SH-SY5Y (cell line): ENCODE results near the gene EVA1C.

Experiments
- GATA2 ChIP-seq: IDR thresholded peaks from 2 replicates; pipeline ENCODE4 v1.6.1; 2011; ENCODE audit warnings: mild to moderate bottlenecking, low read depth, low read length
- GATA3 ChIP-seq: IDR thresholded peaks from 2 replicates; pipeline ENCODE4 v1.6.1; 2011; ENCODE audit warnings: low read depth, mild to moderate bottlenecking, low read length, moderate library complexity

The EVA1C gene

GRCh38 chr21:32427958-32428623, 15.6 kb downstream of the EVA1C start:
- TF ChIP-seq GATA2 (no peak), GATA3 (no peak)

DNA sequence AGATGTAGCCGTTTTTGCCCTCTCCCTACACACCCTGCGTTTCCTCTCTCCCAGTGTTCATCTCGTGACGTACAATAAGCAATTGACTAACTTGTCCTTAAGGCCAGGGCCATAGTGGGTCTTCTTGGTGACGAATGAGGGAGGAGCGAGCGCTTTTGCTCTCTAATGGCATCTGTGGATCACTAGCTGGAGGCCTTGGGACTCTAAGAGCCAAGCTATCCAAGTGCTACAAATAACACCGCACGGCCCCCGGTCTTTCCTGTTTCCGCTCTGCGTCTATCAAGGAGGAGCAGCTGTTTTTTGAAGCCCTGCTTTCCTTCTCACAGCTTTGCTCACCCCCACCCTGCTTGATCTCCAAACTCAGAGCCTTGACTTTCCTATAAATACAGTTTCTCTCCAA, 25.2 kb downstream of the EVA1C start:
- TF ChIP-seq GATA3 (no peak), GATA2 (no peak)

GRCh38 chr21:32442566-32443318, 30.2 kb downstream of the EVA1C start:
- TF ChIP-seq GATA3 (no peak), GATA2 (no peak)

- TF ChIP-seq GATA3 (no peak), GATA2 (no peak)
Observed at GRCh38 chr21:32445101-32445500, 32.6 kb downstream of the EVA1C start.

GRCh38 chr21:32447224-32447623, 34.7 kb downstream of the EVA1C start:
- TF ChIP-seq GATA2 (no peak), GATA3 (no peak)

GRCh38 chr21:32448803-32449594, 36.5 kb downstream of the EVA1C start:
- TF ChIP-seq GATA2 (no peak), GATA3 (no peak)

- TF ChIP-seq GATA2 (no peak), GATA3 (no peak)
Observed at GRCh38 chr21:32452641-32453040, 40.1 kb downstream of the EVA1C start.

DNA sequence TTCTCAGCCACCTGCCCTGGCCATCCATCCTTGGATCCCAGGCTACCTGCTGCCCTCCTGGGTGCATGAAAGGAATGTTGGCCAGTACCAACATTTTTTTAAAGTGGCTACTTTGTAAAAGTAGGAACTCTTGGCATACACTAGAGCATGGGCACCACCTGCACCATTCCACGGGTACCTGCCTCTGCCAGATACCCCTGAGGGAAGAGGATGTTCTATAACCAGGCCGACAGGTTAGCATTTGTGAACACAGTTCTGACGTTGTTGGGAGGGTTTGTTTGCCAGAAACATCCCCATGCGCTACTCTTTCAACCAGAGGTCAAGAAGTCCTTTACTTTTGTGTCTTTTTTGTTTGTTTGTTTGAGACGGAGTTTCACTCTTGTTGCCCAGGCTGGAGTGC, 43.0 kb downstream of the EVA1C start:
- no peak for TF ChIP-seq GATA2
- no peak for TF ChIP-seq GATA3

GRCh38 chr21:32456497-32456918, 44.0 kb downstream of the EVA1C start:
- TF ChIP-seq GATA3: no peak
- no peak for TF ChIP-seq GATA2

- TF ChIP-seq GATA2: no peak
- no peak for TF ChIP-seq GATA3
Observed at GRCh38 chr21:32457360-32457840, 44.9 kb downstream of the EVA1C start.

DNA sequence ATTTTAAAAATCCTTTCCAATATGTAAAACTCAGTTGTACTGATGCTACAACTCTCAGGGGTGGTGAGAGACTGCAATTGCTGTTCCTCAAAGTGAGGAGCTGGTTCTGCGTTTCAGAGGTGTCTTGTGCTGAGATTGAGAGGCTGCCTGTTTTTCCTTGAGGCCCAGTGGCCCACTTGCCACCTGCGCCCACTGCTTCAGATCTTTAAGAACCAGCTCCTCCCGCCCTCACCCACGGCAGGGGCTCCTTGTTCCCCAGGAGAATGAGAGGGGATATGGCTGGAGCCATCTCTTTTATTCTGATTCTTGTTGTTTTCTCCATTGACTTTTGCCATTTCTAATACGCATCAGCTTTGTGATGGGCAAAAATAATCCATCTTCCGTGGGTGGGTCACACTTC, 45.5 kb downstream of the EVA1C start:
- no peak for TF ChIP-seq GATA2
- no peak for TF ChIP-seq GATA3

DNA sequence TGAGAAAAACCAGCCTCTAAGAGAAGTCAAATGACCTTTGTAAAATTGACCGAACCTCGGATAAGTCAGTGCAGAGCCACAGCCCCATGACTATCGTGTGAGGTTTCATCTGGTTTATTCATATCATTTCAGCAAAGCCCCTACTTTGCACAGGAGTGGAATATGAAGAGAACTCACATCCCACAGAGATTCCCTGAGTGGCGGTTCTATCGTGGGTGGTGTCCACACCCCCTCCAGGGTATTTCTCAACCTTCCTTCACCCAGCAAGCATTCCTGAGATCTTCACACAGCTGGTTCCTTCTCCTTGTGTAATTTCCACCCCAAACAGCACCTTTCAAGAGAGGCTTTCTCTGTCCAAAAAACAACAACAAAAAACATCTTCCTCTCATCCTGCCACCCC, 47.5 kb downstream of the EVA1C start:
- TF ChIP-seq GATA2 (no peak), GATA3 (no peak)

DNA sequence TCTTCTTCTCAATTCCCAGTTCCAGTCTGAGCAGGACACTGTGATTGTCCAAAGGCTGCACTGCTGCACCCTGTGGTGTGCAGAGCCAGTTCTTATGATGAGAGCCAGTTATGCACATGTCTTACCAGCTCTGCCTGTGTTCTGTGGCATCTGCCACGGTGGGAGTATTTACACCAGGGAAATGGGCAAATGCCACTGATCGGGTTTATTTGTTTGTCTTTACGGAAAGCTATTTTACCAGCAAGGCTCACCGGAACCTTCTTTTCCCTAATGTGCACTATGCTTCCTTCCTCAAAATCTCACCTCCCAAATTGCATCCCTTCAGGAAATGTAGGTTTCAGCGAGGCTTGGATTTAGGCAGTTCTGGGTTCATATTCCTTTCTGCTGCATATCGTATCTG, 49.0 kb downstream of the EVA1C start:
- TF ChIP-seq GATA3 (no peak), GATA2 (no peak)

GRCh38 chr21:32463367-32463766, 50.9 kb downstream of the EVA1C start:
- TF ChIP-seq GATA2 (no peak), GATA3 (no peak)

- no peak for TF ChIP-seq GATA2
- TF ChIP-seq GATA3: no peak
Observed at GRCh38 chr21:32463889-32464300, 51.4 kb downstream of the EVA1C start.
